ENCODE data around the gene TNS2.
A peak's percentile ranks its signal among the peaks of the same experiment; 100 is the strongest.

- no peak for TF ChIP-seq CTCF (conservative IDR thresholded peaks at IDR 0.05; ENCODE audit: low read depth in 2 of 2)
- TF ChIP-seq CREB1 (CRISPR knock-in tag; IDR thresholded peaks at IDR 0.05; ENCODE audit: low read depth) = peak; percentile 44
- peak; percentile 87 for TF ChIP-seq POLR2AphosphoS5 (IDR thresholded peaks at IDR 0.05; ENCODE audit: low read depth)
- TF ChIP-seq EZH2 (IDR thresholded peaks at IDR 0.05; ENCODE audit: low read depth, unreplicated experiment) = no peak
- no peak for TF ChIP-seq NANOG (IDR thresholded peaks at IDR 0.05; ENCODE audit: borderline replicate concordance)
- no peak for TF ChIP-seq ZNF331 (CRISPR knock-in tag; IDR thresholded peaks at IDR 0.05; ENCODE audit: low read depth)
Observed at GRCh38 chr12:53079226-53080117, 29.6 kb downstream of the TNS2 start, which contains the start of gene SPRYD3.

Data from GM23338 (cell line).